Germinal center (tissue), 1 donor: Measurements from ENCODE around the gene BRWD1.
"Not testable (repeated sequence)": the region's sequence is repeated elsewhere in the genome, so short reads cannot be mapped to it uniquely, and the experiment has no call there.

ENCODE experiments used
- DNase-seq: peaks from one replicate; pipeline ENCODE4 v3.0.0; 2012; ENCODE audit warnings: mixed read lengths, low spot score

Gene BRWD1

DNA sequence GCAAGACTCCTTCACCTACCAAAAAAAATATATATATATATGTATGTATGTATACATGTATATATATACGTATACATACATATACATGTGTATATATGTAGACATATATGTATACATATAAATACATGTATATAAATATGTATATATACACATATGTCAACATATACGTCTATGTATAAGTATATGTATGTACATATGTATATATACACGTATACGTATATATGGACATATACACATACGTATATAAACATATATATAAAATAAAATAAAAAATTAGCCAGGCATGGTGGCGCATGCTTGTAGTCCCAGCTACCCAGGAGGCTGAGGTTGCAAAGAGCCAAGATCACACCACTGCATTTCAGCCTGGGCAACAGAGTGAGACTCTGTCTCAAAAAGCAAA is 31.6 kb downstream of the BRWD1 start:
- DNase-seq, result no peak

DNA sequence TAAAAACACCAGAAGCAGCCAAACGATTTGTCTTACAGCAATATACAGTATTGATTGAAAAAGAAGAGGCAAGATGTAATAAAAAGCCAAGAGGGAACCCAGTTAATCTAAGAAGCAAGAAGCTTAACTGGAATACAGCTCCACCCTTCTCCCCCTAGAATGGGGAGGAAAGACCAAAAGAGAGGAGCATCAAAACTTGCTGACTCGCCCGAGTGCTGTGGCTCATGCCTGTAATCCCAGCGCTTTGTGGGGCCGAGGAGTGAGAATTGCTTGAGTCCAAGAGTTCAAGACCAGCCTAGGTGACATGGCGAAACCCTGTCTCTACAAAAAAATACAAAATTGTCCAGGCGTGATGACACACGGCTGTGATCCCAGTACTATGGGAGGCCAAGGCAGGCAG is 32.2 kb downstream of the BRWD1 start:
- DNase-seq, result no peak

- DNase-seq, result no peak
These were observed 43.8 kb downstream of the BRWD1 start for GRCh38 chr21:39269620-39270019.

- no peak for DNase-seq
These were observed 47.8 kb downstream of the BRWD1 start for GRCh38 chr21:39265603-39266002.

GRCh38 chr21:39263372-39263771 is 50.1 kb downstream of the BRWD1 start:
- no peak for DNase-seq

GRCh38 chr21:39258207-39258606 is 55.2 kb downstream of the BRWD1 start:
- no peak for DNase-seq

DNA sequence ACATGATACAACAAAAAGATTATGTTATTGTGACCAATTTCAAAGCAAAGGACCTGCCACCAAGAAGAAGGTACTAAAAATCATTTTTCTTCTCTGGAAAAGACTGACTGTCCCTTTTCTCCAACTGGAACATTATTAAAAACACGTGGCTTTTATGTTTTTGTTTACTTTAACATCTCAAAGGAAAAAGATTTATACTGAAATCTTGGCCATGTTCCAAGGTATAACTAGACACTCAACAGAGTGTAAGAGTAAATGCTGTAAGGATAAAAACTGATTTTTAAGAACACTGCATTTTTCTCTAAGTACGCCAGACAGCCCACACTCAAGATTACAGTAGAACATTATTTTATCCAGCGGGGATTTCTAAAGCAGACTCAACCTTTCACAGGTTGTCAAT is 62.1 kb downstream of the BRWD1 start:
- DNase-seq, result no peak

DNA sequence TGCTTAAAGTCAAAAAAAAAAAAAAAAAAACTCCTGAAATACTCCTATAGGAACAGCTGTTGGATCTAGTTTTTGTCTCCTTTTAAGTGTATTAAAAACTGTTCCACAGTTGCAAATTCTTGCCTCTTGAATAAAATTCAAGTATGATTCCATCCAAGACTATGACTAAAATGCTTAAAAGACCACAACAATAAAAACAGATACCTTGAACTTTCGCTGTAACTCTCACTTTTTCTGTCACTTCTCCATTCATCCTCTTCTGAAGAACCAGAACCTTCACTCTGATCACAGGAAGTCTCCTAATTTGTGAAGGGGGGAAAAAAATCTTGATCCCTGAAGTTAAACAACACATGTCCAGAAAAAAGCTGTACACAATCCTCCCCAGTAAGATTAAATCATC is 75.2 kb downstream of the BRWD1 start:
- DNase-seq, result no peak

GRCh38 chr21:39232861-39233291 is 80.6 kb downstream of the BRWD1 start:
- DNase-seq, result no peak

DNA sequence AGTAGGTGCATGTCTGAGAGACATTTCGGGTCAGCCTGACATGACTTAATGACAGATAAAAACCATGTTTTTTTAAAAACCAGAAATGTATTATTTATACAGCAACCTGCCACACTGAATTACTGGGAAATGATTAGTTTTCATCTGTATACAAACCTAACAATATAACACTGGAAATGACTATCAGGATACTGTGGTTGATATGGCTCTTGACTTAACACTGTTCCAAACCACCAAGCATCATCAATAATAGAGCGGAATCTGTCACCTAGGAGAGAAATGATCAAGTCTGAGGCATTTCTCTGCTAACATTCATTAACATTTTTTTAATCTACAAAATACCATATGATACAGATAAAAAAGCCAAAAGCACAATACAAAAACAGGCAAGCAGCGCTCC is 88.5 kb downstream of the BRWD1 start:
- no peak for DNase-seq

DNA sequence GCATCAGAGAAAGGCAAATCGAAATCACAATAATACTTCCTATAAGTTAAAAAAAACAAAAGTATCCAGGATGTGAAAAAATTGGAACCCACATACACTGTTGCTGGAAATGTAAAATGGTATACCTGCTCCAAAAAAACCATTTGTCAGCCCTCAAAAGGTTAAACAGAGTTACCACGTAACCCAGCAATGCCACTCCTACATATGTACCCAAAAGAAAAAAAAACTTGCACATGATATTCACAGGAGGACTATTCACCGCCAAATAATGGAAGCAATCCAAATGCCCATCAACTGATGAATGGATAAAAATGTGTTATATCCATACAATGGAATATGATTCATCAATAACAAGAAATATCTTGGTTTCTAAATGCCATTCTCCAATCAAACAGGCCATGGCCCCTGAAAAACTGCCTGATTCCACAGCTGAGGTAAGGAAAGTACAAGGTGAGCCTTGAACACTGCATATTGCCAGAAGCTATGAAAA is 91.4 kb downstream of the BRWD1 start:
- DNase-seq, result no peak

DNA sequence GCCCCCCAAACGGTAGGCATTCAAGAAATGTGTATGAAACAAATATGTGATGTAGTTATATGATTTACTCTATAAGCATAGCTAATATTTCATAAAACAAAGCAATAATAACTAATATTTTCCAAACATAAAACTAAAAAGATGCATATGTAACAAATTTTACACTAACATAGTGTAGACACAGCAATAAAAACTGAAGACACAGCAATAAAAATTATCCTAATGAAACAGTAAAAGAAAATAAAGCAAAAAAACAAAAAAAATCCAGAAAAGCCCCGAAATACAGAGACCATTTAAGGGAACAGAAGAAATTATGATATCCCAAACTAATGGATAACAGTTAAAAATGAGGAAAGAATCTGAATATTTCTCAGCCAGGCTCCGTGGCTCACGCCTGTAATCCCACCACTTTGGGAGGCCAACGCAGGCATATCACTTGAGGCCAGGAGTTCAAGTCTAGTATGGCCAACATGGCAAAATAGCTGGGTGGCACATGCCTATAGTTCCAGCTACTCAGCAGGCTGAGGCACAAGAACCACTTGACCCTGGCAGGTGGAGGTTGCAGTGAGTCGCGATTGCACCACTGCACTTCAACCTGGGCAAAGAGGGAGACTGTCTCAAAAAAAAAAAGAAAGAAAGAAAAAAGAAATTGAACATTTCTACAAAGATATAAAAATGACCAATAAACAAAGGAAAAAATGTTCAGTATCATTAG is 92.0 kb downstream of the BRWD1 start:
- no peak for DNase-seq

GRCh38 chr21:39220875-39221274 is 92.6 kb downstream of the BRWD1 start:
- not testable (repeated sequence) for DNase-seq

DNA sequence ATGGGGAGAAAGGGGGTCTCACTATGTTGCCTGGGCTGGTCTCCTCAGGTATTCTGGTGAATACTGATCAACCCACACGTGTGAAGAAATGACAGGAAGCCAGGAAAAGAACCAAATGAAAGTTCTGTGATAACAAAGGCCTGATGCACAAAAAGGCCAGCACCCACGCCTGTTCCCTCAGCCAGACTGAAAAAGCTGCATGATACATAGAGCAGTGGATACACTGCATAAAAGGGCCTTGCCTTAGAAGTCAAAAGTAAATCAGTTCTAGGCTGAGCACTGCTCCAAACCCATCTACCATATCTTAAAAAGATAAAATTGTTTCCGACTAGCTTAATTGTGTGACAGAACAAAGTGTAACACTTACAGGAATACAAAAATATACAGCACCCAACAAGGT is 93.3 kb downstream of the BRWD1 start:
- DNase-seq, result no peak

DNA sequence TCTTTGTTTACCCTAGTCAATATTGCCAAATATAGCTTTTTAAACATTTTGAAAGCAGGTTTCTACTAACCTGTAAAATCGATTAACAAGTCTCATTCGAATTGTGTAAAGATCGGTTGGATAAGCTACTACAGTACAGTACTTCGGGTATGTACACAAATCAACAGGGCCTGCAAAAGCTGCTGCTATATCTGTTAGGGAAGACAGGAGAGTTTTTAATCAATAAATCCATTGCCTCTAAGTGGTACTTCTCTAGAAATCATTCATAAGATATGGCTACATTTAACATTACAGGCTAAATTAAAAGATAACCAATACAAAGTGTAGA is 95.4 kb downstream of the BRWD1 start:
- no peak for DNase-seq

DNA sequence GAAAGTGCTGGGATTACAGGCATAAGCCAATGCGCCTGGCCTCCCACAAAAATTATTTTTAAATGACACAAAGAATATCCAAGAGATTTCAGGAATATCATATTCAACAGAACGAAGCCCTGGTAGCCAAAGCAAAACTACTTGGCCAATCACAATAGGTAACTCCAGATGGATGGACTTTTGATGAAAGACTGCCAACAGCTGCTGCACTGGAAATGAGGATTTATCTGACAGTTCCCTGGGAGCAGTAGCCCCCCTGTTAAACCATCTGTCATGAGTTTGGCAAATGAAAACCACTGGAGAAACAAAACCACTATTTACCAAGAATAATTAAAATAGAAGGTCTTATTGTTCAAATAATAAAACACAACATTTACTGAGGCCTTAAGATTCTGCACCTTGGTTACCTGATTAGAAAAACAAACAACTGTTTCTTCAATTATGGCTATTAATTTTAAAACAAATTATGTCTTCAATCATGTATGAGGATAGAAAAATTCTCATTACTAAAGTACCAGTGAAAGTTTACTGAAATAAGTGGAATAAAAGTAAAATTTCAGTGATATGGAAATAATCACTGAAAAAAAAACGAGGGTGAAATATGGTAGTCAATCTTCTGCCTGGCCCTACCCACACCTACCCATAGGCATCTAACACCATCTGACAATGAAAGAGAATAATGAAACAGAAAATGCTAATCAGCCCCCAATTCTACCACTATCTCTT is 95.9 kb downstream of the BRWD1 start:
- DNase-seq, result no peak

GRCh38 chr21:39216290-39216689 is 97.1 kb downstream of the BRWD1 start:
- no peak for DNase-seq

- no peak for DNase-seq
These were observed 98.4 kb downstream of the BRWD1 start for GRCh38 chr21:39215078-39215477.

GRCh38 chr21:39209334-39209688 is 104.1 kb downstream of the BRWD1 start:
- DNase-seq, result no peak

GRCh38 chr21:39208624-39209333 is 104.7 kb downstream of the BRWD1 start:
- no peak for DNase-seq

- no peak for DNase-seq
These were observed 109.3 kb downstream of the BRWD1 start for GRCh38 chr21:39204134-39204533.

DNA sequence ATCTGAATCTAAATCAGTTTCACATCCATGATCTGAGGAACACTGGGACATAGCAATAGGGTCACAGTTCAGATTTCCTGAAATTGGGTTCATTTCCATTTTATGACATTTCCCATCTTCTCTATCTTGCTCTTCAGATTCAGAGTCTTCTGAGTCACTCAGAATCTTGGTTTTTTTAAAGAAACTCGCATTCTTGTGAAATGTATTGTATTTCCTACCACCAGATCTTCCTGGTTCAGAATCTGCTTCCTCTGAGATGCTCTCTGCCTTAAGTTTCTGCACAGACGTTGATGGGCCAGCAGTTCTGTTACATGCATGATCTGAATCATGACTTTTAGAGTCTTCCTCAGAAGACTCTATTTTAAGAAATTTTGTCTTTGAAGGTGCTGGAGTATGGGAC is 114.6 kb downstream of the BRWD1 start:
- DNase-seq, result no peak
